ENCODE measurements around the gene HEXD.

HEXD gene

DNA sequence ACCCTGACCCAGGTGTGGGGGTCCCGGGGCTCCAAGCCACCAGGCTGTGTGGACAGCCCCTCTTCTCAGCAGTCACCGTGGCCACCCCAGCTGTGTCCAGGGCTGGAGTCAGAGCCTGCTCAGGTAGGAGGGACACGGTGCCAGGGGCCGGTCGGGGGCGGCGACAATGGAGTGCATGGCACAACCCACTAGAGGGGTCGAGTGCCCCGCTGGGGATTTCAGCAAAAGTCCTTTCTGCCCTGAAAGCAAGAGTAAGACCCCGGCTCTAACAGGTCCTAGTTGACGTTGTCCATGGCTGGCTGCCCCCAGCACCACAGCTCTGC lies 35.3 kb upstream of the HEXD start:
- no peak for DNase-seq

GRCh38 chr17:82383411-82383810 lies 34.7 kb upstream of the HEXD start:
- DNase-seq: no peak

GRCh38 chr17:82384051-82384729 lies 34.0 kb upstream of the HEXD start:
- DNase-seq: no peak

GRCh38 chr17:82384730-82385481 lies 33.2 kb upstream of the HEXD start:
- peak; percentile 93 for DNase-seq

DNA sequence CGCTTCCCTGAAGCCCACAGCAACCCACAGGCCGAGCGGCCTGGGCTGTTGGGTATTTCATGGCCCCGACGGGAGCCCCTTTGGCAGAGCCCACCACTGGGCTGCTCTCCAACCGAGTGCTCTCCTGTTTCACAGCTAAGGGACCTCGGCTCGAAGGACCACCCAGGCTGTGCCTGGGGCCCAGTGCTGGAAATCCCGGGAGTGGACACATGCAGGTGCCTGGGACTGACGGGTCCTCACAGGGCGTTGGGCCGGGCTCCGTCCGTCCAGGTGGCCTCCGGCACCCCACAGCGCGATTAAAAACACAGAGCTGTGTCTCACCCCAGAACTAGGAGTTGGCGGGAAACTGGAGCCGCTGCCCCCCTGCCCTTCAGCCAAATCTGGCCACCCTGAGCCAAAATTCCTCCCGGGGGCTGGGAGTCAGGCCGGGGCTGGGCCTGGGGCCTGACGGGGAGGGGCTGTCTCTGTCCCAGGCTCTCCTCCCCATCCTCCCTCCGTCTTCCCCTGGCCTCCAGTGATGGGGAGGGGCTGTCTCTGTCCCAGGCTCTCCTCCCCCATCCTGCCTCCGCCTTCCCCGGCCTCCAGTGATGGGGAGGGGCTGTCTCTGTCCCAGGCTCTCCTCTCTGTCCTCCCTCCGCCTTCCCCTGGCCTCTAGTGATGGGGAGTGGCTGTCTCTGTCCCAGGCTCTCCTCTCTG lies 32.4 kb upstream of the HEXD start:
- DNase-seq: no peak

DNA sequence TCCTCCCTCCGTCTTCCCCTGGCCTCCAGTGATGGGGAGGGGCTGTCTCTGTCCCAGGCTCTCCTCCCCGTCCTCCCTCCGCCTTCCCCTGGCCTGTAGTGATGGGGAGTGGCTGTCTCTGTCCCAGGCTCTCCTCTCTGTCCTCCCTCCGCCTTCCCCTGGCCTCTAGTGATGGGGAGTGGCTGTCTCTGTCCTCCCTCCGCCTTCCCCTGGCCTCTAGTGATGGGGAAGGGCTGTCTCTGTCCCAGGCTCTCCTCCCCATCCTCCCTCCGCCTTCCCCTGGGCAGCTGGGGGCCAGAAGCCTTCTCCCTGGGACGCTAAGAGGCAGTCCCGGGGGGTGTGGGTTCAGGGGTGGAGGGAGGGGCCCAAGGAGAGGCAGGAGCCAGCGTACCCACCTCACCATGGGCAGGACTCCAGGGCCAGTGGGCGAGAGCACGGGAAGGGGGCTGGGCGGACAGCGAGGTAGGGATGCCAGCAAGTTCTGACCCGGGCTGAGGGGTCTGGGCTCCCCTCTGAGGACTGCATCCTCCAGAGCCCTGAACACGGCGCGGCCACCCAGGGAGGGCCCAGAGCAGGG lies 31.8 kb upstream of the HEXD start:
- no peak for DNase-seq

- no peak for DNase-seq
Observed at GRCh38 chr17:82386881-82387704, 31.1 kb upstream of the HEXD start.

GRCh38 chr17:82387705-82388106 lies 30.4 kb upstream of the HEXD start:
- no peak for DNase-seq

DNA sequence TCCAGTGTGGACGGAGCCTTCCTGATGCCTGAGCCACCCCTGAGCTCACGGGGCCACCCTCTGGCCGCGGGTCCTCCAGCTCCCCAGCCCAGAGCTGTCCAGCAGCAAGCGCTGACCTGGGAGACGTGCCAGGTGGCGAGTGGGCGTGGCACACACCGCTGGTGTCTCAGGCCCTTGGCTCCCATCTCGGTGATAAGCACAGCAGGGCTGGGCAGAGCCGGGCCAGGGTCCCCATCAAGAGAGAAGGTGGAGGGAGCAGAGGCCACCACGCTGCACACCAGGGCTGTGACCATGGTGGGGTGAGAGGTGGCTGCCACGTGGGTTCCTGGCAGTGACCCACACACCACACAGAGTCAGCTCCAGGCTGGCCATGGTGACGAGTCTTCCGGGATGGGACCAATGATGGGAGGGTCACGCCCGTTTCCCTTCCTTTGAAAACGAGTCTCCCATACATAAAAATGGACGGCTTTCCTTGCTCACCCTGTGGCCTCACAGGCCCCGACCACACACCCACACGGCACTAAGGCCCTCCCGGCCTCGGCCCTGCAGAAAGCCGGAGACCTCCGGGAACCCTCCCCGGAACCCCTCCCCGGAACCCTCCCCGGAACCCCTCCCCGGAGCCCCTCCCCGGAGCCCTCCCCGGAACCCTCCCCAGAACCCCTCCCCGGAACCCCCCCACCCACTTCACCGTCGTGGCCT lies 29.8 kb upstream of the HEXD start:
- DNase-seq: no peak

- DNase-seq: no peak
Observed at GRCh38 chr17:82388922-82389283, 29.2 kb upstream of the HEXD start.

DNA sequence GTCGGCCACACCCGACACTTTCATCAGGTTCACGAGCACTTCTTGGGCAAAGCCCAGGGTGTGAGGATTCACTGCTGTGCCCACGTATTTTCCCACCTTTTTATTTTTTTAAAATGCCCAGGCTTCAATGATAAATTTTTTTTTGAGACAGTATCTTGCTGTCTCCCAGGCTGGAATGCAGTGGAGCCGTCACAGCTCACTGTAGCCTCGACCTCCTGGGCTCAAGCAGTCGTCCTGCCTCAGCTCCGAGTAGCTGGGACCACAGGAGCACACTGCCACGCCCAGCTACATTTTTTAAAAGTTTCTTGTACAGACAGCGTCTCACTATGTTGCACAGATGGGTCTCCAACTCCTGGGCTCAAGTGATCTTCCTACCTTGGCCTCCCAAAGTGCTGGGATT lies 28.8 kb upstream of the HEXD start:
- no peak for DNase-seq

- DNase-seq: no peak
Observed at GRCh38 chr17:82390015-82390859, 27.9 kb upstream of the HEXD start.

- no peak for DNase-seq
Observed at GRCh38 chr17:82390860-82391435, 27.2 kb upstream of the HEXD start.

- DNase-seq: no peak
Observed at GRCh38 chr17:82391496-82392066, 26.6 kb upstream of the HEXD start.

DNA sequence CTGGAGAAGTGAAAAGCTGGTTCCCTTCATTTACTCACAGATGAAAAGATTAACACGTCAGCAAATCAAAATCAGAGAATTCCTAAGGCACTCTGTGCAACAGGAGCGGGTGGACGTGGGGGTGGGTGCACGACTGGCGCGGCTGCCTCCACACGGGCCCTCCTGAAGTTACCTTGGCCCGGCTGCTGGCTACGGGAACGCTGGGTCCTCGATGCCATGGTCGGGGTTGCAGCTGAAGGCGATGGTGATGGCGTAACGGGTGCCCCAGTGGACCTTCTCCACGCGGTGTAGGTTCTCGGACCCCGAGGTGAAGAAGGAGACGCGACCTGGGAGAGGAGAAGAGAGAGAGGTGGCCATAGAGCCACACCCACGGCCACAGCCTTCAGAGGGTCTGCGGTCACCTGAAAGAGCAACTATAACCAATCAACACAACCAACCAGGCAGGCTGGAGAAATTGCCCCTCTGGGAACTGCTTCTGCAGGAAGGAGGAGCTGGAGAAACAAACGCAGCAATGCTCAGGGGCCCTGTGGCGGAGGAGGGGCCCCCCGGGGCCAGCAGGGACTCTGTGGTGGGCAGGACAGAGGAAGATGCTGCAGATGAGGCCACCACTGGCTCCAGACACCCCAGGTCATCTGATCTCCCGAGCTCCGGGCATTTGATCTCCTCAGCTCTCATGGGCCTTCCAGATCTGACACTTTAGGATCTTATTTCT lies 25.8 kb upstream of the HEXD start:
- no peak for DNase-seq

GRCh38 chr17:82392941-82393340 lies 25.2 kb upstream of the HEXD start:
- DNase-seq: no peak

DNA sequence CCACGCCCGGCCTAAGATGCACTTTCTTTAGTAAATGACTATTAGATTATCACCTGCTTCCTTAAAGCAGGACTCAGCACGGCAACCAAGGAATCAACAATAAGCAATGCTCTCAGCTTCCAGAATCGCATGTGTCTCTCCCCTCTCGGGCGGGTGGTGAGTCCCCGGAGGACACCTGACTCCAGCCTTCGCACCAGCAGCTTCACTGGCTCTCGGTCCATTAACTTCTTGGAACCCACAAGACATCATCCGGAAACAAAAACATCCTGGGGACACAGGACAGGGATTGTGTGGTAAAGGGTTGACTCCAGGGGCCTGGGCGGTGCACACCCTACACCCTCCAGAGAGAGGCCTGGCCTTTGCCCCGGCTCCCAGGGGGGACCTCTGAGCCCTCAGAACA lies 23.9 kb upstream of the HEXD start:
- no peak for DNase-seq

- DNase-seq: no peak
Observed at GRCh38 chr17:82396601-82397435, 21.3 kb upstream of the HEXD start.

Data from COR-L47 (cell line).